Spleen (tissue), 11 donors: Measurements from ENCODE around the gene UBA6. TPM values are rescaled to one million over a fixed set of nuclear protein-coding genes. Genes with fewer than 3 reads are reported as not detected.

Experiments used
- DNase-seq: peaks from one replicate; pipeline ENCODE4 v3.0.0-alpha.2; 2020
- H3K27ac ChIP-seq, 8 donors: fragments of 200-600 bp; sonication (generic) in 7 of 8; 1 replicate in 4 of 8; 2 replicates in 4 of 8; pipeline versions ENCODE4 v1.5.0 to v1.8.0; 2016 to 2021; ENCODE audit warnings: inconsistent platforms in 4 of 8, mild to moderate bottlenecking in 4 of 8, moderate library complexity in 1 of 8
- H3K27me3 ChIP-seq, 7 donors: fragments of 200-600 bp; sonication (generic) in 6 of 7; replicated peaks in 1 of 7; 1 replicate in 4 of 7; 2 replicates in 3 of 7; pipeline versions ENCODE4 v1.5.0 to v1.8.0; 2016 to 2021; ENCODE audit warnings: inconsistent platforms in 3 of 7, mild to moderate bottlenecking in 1 of 7
- H3K36me3 ChIP-seq, 6 donors: fragments of 200-600 bp; sonication (generic) in 5 of 6; 1 replicate in 4 of 6; 2 replicates in 2 of 6; pipeline versions ENCODE4 v1.5.0 to v1.8.0; 2016 to 2021; ENCODE audit warnings: inconsistent platforms in 2 of 6
- H3K4me1 ChIP-seq, 6 donors: fragments of 200-600 bp; sonication (generic) in 5 of 6; 1 replicate in 3 of 6; 2 replicates in 3 of 6; pipeline versions ENCODE4 v1.5.0 to v1.8.0; 2016 to 2021; ENCODE audit warnings: inconsistent platforms in 3 of 6
- H3K4me3 ChIP-seq, 8 donors: fragments of 200-600 bp; sonication (generic) in 7 of 8; 1 replicate in 4 of 8; 2 replicates in 4 of 8; pipeline versions ENCODE4 v1.5.0 to v1.8.0; 2016 to 2021; ENCODE audit warnings: inconsistent platforms in 4 of 8, mild to moderate bottlenecking in 4 of 8, moderate library complexity in 2 of 8
- H3K9me3 ChIP-seq, 8 donors: fragments of 200-600 bp; sonication (generic) in 7 of 8; 1 replicate in 4 of 8; 2 replicates in 4 of 8; pipeline versions ENCODE4 v1.5.0 to v1.8.0; 2016 to 2021; ENCODE audit warnings: inconsistent platforms in 4 of 8
- CTCF ChIP-seq, 11 experiments: fragments of 200-600 bp in 7 of 11; fragments of 450-650 bp in 4 of 11; sonication (generic) in 4 of 11; IDR thresholded peaks in 8 of 11; conservative IDR thresholded peaks in 3 of 11; 1 replicate in 7 of 11; 2 replicates in 4 of 11; pipeline versions ENCODE4 v1.4.0 to v1.8.0; 2016 to 2021; ENCODE audit warnings: antibody characterized with exemption in 11 of 11, inconsistent platforms in 4 of 11, mild to moderate bottlenecking in 1 of 11
- POLR2A ChIP-seq, 3 donors: fragments of 450-650 bp; IDR thresholded peaks; one replicate each; pipeline ENCODE4 v1.5.1; 2017; ENCODE audit warnings: antibody characterized with exemption in 3 of 3, mild to moderate bottlenecking in 1 of 3
- POLR2AphosphoS5 ChIP-seq, 3 donors: sonication (generic); formaldehyde crosslinking; IDR thresholded peaks; one replicate each; pipeline ENCODE4 v1.5.1; 2017; ENCODE audit warnings: antibody characterized with exemption in 3 of 3
- WGBS, 5 donors: extraction: QIAGEN DNeasy Blood & Tissue Kit in 3 of 5; methylation state at CpG; one replicate each; pipeline versions ENCODE4 v1.1.5 to v1.1.7; 2013 to 2018; 5-methylcytosine and 5-hydroxymethylcytosine counted together
- intact Hi-C: fragments of 100-400 bp; cut with DNase I; formaldehyde crosslinking; loops from one replicate; pipeline ENCODE4 v1.15.0; 2023; ENCODE audit warnings: low total_unique reads
- polyA plus RNA-seq, 3 donors: library from polyadenylated mRNA; stranded (reverse); fragments of 200-250 nt; gene quantifications; one replicate each; pipeline ENCODE4 v1.2.1, GENCODE V29; 2013
- total RNA-seq, 7 donors: library from RNA; depleted of rRNA in 3 of 7; stranded (reverse); fragments of >200 nt in 3 of 7; fragmentation: NEBNext Ultra II Directional in 4 of 7; extraction: Animal tissue kit (Norgen Biotek cat#: 25700) in 4 of 7; gene quantifications; one replicate each; pipeline versions ENCODE4 v1.1.0 to v1.2.1, GENCODE V29; 2016 to 2021
- donor health status: healthy with polysubstance abuse.
- donor health status: DM: no; HTN: no; CAD: no; lungs with moderate emphysema.
- donor health status: DM: no; HTN: no; CAD: no.
- donor health status: Bipolar disorder and iron deficiency.
- donor health status: healthy.
- donor health status: DM: no; HTN: no; CAD: no.
- donor health status: DM: yes; HTN: yes; CAD: no.

The UBA6 gene
- total and polyA plus RNA-seq, 10 donors, result 5.8 to 144 (median 64.7) TPM

GRCh38 chr4:67584496-67584895 is 116.5 kb downstream of the UBA6 start:
- no peak for DNase-seq
- peaks cover 0 to 40% (median 0%) of the 10 kb centered on the region in 6 donors for H3K36me3 ChIP-seq
- no peak overlapping the region for H3K27ac ChIP-seq
- no peak for TF ChIP-seq POLR2A (IDR thresholded peaks at IDR 0.05)
- TF ChIP-seq POLR2AphosphoS5 (IDR thresholded peaks at IDR 0.05), result no peak
- no peak for TF ChIP-seq CTCF (IDR thresholded peaks at IDR 0.05 in 8 of 11, conservative IDR thresholded peaks at IDR 0.05 in 3 of 11)
- H3K9me3 ChIP-seq, result no peaks in the 10 kb centered on the region
- H3K27me3 ChIP-seq, result no peaks in the 10 kb centered on the region
- H3K4me1 ChIP-seq, result peaks cover 0 to 26% (median 4%) of the 10 kb centered on the region in 6 donors
- no peak overlapping the region for H3K4me3 ChIP-seq
- intact Hi-C loops, result no loop called here

GRCh38 chr4:67581913-67582312 is 119.0 kb downstream of the UBA6 start:
- peaks cover 0 to 53% (median 0%) of the 10 kb centered on the region in 6 donors for H3K36me3 ChIP-seq
- H3K27me3 ChIP-seq, result no peaks in the 10 kb centered on the region
- TF ChIP-seq POLR2A (IDR thresholded peaks at IDR 0.05) (no peak), POLR2AphosphoS5 (IDR thresholded peaks at IDR 0.05) (no peak), CTCF (IDR thresholded peaks at IDR 0.05 in 8 of 11, conservative IDR thresholded peaks at IDR 0.05 in 3 of 11) (no peak)
- peak overlapping the region in 4 of 8 donors; percentile 2 to 67 (median 62) for H3K27ac ChIP-seq
- no peak overlapping the region for H3K4me3 ChIP-seq
- DNase-seq, result no peak
- peaks cover 0 to 37% (median 5%) of the 10 kb centered on the region in 6 donors for H3K4me1 ChIP-seq
- 42 to 90% (median 48%) methylated on average over 2 of the region's 2 CpGs for WGBS, 5 donors
- intact Hi-C loops, result no loop called here
- H3K9me3 ChIP-seq, result no peaks in the 10 kb centered on the region

GRCh38 chr4:67581208-67581857 is 119.6 kb downstream of the UBA6 start:
- TF ChIP-seq POLR2A (IDR thresholded peaks at IDR 0.05) (no peak), POLR2AphosphoS5 (IDR thresholded peaks at IDR 0.05) (no peak), CTCF (IDR thresholded peaks at IDR 0.05 in 8 of 11, conservative IDR thresholded peaks at IDR 0.05 in 3 of 11) (no peak)
- peak overlapping the region in 6 of 8 donors; percentile 2 to 67 (median 48) for H3K27ac ChIP-seq
- no peaks in the 10 kb centered on the region for H3K9me3 ChIP-seq
- H3K4me1 ChIP-seq, result peaks cover 0 to 43% (median 5%) of the 10 kb centered on the region in 6 donors
- H3K27me3 ChIP-seq, result no peaks in the 10 kb centered on the region
- WGBS, 5 donors, result 30 to 46% (median 35%) methylated on average over 8 of the region's 8 CpGs
- intact Hi-C loops, result no loop called here
- peaks cover 0 to 52% (median 0%) of the 10 kb centered on the region in 6 donors for H3K36me3 ChIP-seq
- H3K4me3 ChIP-seq, result no peak overlapping the region
- no peak for DNase-seq

- H3K4me1 ChIP-seq, result peaks cover 0 to 50% (median 10%) of the 10 kb centered on the region in 6 donors
- no peak for DNase-seq
- intact Hi-C loops, result no loop called here
- no peaks in the 10 kb centered on the region for H3K27me3 ChIP-seq
- 69 to 91% (median 90%) methylated on average over 3 of the region's 3 CpGs for WGBS, 5 donors
- TF ChIP-seq CTCF (IDR thresholded peaks at IDR 0.05 in 8 of 11, conservative IDR thresholded peaks at IDR 0.05 in 3 of 11) (no peak), POLR2AphosphoS5 (IDR thresholded peaks at IDR 0.05) (no peak), POLR2A (IDR thresholded peaks at IDR 0.05) (no peak)
- peak overlapping the region in 5 of 8 donors; percentile 2 to 67 (median 62) for H3K27ac ChIP-seq
- no peaks in the 10 kb centered on the region for H3K9me3 ChIP-seq
- no peak overlapping the region for H3K4me3 ChIP-seq
- H3K36me3 ChIP-seq, result peaks cover 0 to 45% (median 0%) of the 10 kb centered on the region in 6 donors
These were observed 120.4 kb downstream of the UBA6 start for GRCh38 chr4:67580577-67580976.
